HepG2 (cell line): ENCODE data around the gene HNRNPR. TPM values are rescaled to one million over a fixed set of nuclear protein-coding genes. Genes with fewer than 3 reads are reported as not detected.

ENCODE experiments used
- AHR ChIP-seq: IDR thresholded peaks from 2 replicates; pipeline ENCODE4 v1.6.1; 2018; ENCODE audit warnings: missing genetic modification reagents, missing compliant biosample characterization
- DMAP1 ChIP-seq: IDR thresholded peaks from 2 replicates; pipeline ENCODE4 v1.6.1; 2016
- ELF3 ChIP-seq: IDR thresholded peaks from 2 replicates; pipeline ENCODE4 v1.6.1; 2016; ENCODE audit warnings: missing genetic modification reagents, missing compliant biosample characterization
- ISX ChIP-seq: sonication (generic); formaldehyde crosslinking; conservative IDR thresholded peaks from 2 replicates; pipeline ENCODE4 v1.5.0; 2020; ENCODE audit warnings: missing genetic modification reagents
- KAT2B ChIP-seq: fragments of 150-350 bp; IDR thresholded peaks from 2 replicates; pipeline ENCODE4 v1.6.1; 2014; ENCODE audit warnings: low read depth, low read length, borderline replicate concordance
- RCOR2 ChIP-seq: IDR thresholded peaks from 2 replicates; pipeline ENCODE4 v1.6.1; 2016; ENCODE audit warnings: missing biosample characterization, missing genetic modification reagents
- SRSF1 ChIP-seq: fragments of 200-400 bp; formaldehyde crosslinking; optimal IDR thresholded peaks from 2 replicates; pipeline ENCODE3; 2017; ENCODE audit warnings: mild to moderate bottlenecking, low read depth, low read length, moderate library complexity
- TERF1 ChIP-seq: sonication (generic); formaldehyde crosslinking; IDR thresholded peaks from 2 replicates; pipeline ENCODE4 v1.8.0; 2022; ENCODE audit warnings: mild to moderate bottlenecking, missing genetic modification reagents, moderate library complexity
- TP53 ChIP-seq: sonication (generic); formaldehyde crosslinking; conservative IDR thresholded peaks from 2 replicates; pipeline ENCODE4 v1.4.0; 2020; ENCODE audit warnings: missing genetic modification reagents
- TRAFD1 ChIP-seq: sonication (generic); formaldehyde crosslinking; IDR thresholded peaks from 2 replicates; pipeline ENCODE4 v1.5.1; 2020; ENCODE audit warnings: missing genetic modification reagents, mild to moderate bottlenecking, borderline replicate concordance
- ZC3H4 ChIP-seq: sonication (generic); formaldehyde crosslinking; IDR thresholded peaks from 2 replicates; pipeline ENCODE4 v1.4.0; 2020; ENCODE audit warnings: missing genetic modification reagents, borderline replicate concordance
- ZFP37 ChIP-seq: sonication (generic); formaldehyde crosslinking; IDR thresholded peaks from 2 replicates; pipeline ENCODE4 v1.4.0; 2020; ENCODE audit warnings: missing genetic modification reagents, borderline replicate concordance
- ZFYVE20 ChIP-seq: sonication (generic); formaldehyde crosslinking; IDR thresholded peaks from 2 replicates; pipeline ENCODE4 v1.8.0; 2023; ENCODE audit warnings: low read depth, mild to moderate bottlenecking, moderate library complexity, missing genetic modification reagents, borderline replicate concordance
- ZNF30 ChIP-seq: sonication (generic); formaldehyde crosslinking; IDR thresholded peaks from 2 replicates; pipeline ENCODE4 v1.5.0; 2020; ENCODE audit warnings: mild to moderate bottlenecking, missing genetic modification reagents
- ZNF33A ChIP-seq: sonication (generic); formaldehyde crosslinking; IDR thresholded peaks from 2 replicates; pipeline ENCODE4 v1.5.1; 2020; ENCODE audit warnings: missing genetic modification reagents, mild to moderate bottlenecking, moderate library complexity, borderline replicate concordance
- ZNF484 ChIP-seq: sonication (generic); formaldehyde crosslinking; IDR thresholded peaks from 2 replicates; pipeline ENCODE4 v1.5.1; 2020; ENCODE audit warnings: mild to moderate bottlenecking, low read depth, missing genetic modification reagents, borderline replicate concordance
- ZNF563 ChIP-seq: sonication (generic); formaldehyde crosslinking; IDR thresholded peaks from 2 replicates; pipeline ENCODE4 v1.8.0; 2022; ENCODE audit warnings: mild to moderate bottlenecking, moderate library complexity, missing genetic modification reagents
- ZNF598 ChIP-seq: sonication (generic); formaldehyde crosslinking; IDR thresholded peaks from 2 replicates; pipeline ENCODE4 v1.5.1; 2020; ENCODE audit warnings: mild to moderate bottlenecking, missing genetic modification reagents, borderline replicate concordance
- ZNF619 ChIP-seq: sonication (generic); formaldehyde crosslinking; IDR thresholded peaks from 2 replicates; pipeline ENCODE4 v1.4.0; 2020; ENCODE audit warnings: mild to moderate bottlenecking, missing genetic modification reagents
- ZNF766 ChIP-seq: sonication (generic); formaldehyde crosslinking; IDR thresholded peaks from 2 replicates; pipeline ENCODE4 v1.5.0; 2020; ENCODE audit warnings: missing genetic modification reagents, borderline replicate concordance
- ZNF768 ChIP-seq: sonication (generic); formaldehyde crosslinking; IDR thresholded peaks from 2 replicates; pipeline ENCODE4 v1.4.0; 2020; ENCODE audit warnings: missing genetic modification reagents
- ZNF83 ChIP-seq: sonication (generic); formaldehyde crosslinking; IDR thresholded peaks from 2 replicates; pipeline ENCODE4 v1.4.0; 2020; ENCODE audit warnings: missing genetic modification reagents, mild to moderate bottlenecking, borderline replicate concordance
- polyA plus RNA-seq, 8 experiments: library from polyadenylated mRNA; depleted of rRNA in 3 of 8; stranded (reverse) in 7 of 8; unstranded in 1 of 8; fragments of >200 nt; fragmentation: Illumina TruSeq in 4 of 8; extraction: Trizol in 4 of 8; gene quantifications; 2 replicates each; pipeline versions ENCODE4 v1.2.1 to v1.2.3, GENCODE V29; 2011 to 2016; ENCODE audit warnings: low read depth in 4 of 8, missing spikeins in 1 of 8, mixed read lengths in 1 of 8; ENCODE audit not compliant: insufficient read depth in 1 of 8
- total RNA-seq, 5 experiments: library from RNA; depleted of rRNA; stranded (reverse); fragments of >200 nt; fragmentation: Illumina TruSeq; extraction: Trizol; gene quantifications; 2 replicates each; pipeline ENCODE4 v1.2.3, GENCODE V29; 2016; ENCODE audit warnings: low read depth in 1 of 5
- TF ChIP-seq, protein P1 (sequence below): IDR thresholded peaks from 2 replicates; pipeline ENCODE4 v1.6.1; 2016; ENCODE audit warnings: missing compliant biosample characterization, missing genetic modification reagents, borderline replicate concordance
- TF ChIP-seq, protein P2 (sequence below): IDR thresholded peaks from 2 replicates; pipeline ENCODE4 v1.6.1; 2016; ENCODE audit warnings: missing compliant biosample characterization, missing genetic modification reagents, borderline replicate concordance

Gene HNRNPR
- total and polyA plus RNA-seq, 2 of the 13 experiments (the other 11 are each of a cell fraction or from before 2014, with no cell fraction given), result 133 to 216 TPM

GRCh38 chr1:23344111-23344986, at the start of gene HNRNPR (continued):
- peak; percentile 8; the same call in 1 of the 2 replicates for TF ChIP-seq TRAFD1 (CRISPR knock-in tag)
- TF ChIP-seq ZNF30 (CRISPR knock-in tag), result no peak
- 0 out of 2 replicates have a peak, but pooled peaks have one; percentile 64 for TF ChIP-seq ZFP37
- TF ChIP-seq TERF1 (CRISPR knock-in tag), result no peak
- TF ChIP-seq DMAP1 (CRISPR knock-in tag), result peak; percentile 91
- TF ChIP-seq ISX (CRISPR knock-in tag), result no peak
- TF ChIP-seq SRSF1, result peak; percentile 86
- TF ChIP-seq ELF3, result peak; percentile 45; the same call in 1 of the 2 replicates
- TF ChIP-seq, protein P1, sequence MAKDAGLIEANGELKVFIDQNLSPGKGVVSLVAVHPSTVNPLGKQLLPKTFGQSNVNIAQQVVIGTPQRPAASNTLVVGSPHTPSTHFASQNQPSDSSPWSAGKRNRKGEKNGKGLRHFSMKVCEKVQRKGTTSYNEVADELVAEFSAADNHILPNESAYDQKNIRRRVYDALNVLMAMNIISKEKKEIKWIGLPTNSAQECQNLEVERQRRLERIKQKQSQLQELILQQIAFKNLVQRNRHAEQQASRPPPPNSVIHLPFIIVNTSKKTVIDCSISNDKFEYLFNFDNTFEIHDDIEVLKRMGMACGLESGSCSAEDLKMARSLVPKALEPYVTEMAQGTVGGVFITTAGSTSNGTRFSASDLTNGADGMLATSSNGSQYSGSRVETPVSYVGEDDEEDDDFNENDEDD, result 0 out of 2 replicates have a peak, but pooled peaks have one; percentile 78
- TF ChIP-seq, protein P2, sequence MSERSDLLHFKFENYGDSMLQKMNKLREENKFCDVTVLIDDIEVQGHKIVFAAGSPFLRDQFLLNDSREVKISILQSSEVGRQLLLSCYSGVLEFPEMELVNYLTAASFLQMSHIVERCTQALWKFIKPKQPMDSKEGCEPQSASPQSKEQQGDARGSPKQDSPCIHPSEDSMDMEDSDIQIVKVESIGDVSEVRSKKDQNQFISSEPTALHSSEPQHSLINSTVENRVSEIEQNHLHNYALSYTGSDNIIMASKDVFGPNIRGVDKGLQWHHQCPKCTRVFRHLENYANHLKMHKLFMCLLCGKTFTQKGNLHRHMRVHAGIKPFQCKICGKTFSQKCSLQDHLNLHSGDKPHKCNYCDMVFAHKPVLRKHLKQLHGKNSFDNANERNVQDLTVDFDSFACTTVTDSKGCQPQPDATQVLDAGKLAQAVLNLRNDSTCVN, result no peak; the same call in 1 of the 2 replicates
- TF ChIP-seq RCOR2, result no peak
- no peak for TF ChIP-seq ZFYVE20
- 0 out of 2 replicates have a peak, but pooled peaks have one; percentile 52 for TF ChIP-seq ZNF619 (CRISPR knock-in tag)
- TF ChIP-seq ZNF484 (CRISPR knock-in tag), result no peak
- peak; percentile 6; the same call in 1 of the 2 replicates for TF ChIP-seq ZNF768 (CRISPR knock-in tag)
- peak; percentile 86 for TF ChIP-seq ZNF563 (CRISPR knock-in tag)
- TF ChIP-seq KAT2B, result no peak
- TF ChIP-seq ZC3H4 (CRISPR knock-in tag), result peak; percentile 53; the same call in 1 of the 2 replicates
- TF ChIP-seq ZNF33A (CRISPR knock-in tag), result peak; percentile 63; the same call in 1 of the 2 replicates
- TF ChIP-seq ZNF83 (CRISPR knock-in tag), result no peak
- peak; percentile 71; the same call in 1 of the 2 replicates for TF ChIP-seq ZNF598 (CRISPR knock-in tag)
- peak; percentile 83; the same call in 1 of the 2 replicates for TF ChIP-seq ZNF766 (CRISPR knock-in tag)
- TF ChIP-seq AHR, result peak; percentile 4; the same call in 1 of the 2 replicates
- TF ChIP-seq TP53 (CRISPR knock-in tag), result no peak
